ENCODE results near the gene RIMBP2.

Gene RIMBP2

GRCh38 chr12:130433834-130434233 lies 282.3 kb downstream of the RIMBP2 start:
- no peak for DNase-seq (ENCODE audit: low spot score)

GRCh38 chr12:130433411-130433810 lies 282.7 kb downstream of the RIMBP2 start:
- Histone ChIP-seq H3K27ac (no peak overlapping the region), H3K4me3 (no peak overlapping the region)
- DNase-seq (ENCODE audit: low spot score) = no peak
- TF ChIP-seq CTCF (IDR thresholded peaks at IDR 0.05) = no peak

More at GRCh38 chr12:130433834-130434233, 282.3 kb downstream of the RIMBP2 start:
- Histone ChIP-seq H3K27ac (no peak overlapping the region), H3K4me3 (no peak overlapping the region)
- TF ChIP-seq CTCF (IDR thresholded peaks at IDR 0.05) = no peak

- no peak for TF ChIP-seq CTCF (IDR thresholded peaks at IDR 0.05)
- DNase-seq (ENCODE audit: low spot score) = no peak
- Histone ChIP-seq H3K27ac (no peak overlapping the region), H3K4me3 (no peak overlapping the region)
These were observed 284.9 kb downstream of the RIMBP2 start for GRCh38 chr12:130431176-130431575.

GRCh38 chr12:130429656-130430505 lies 286.2 kb downstream of the RIMBP2 start:
- H3K4me3 ChIP-seq = no peak overlapping the region
- peak; percentile 49 for DNase-seq (ENCODE audit: low spot score)
- TF ChIP-seq CTCF (IDR thresholded peaks at IDR 0.05) = no peak
- no peak overlapping the region for H3K27ac ChIP-seq

- no peak overlapping the region for H3K27ac ChIP-seq
- TF ChIP-seq CTCF (IDR thresholded peaks at IDR 0.05) = no peak
- no peak for DNase-seq (ENCODE audit: low spot score)
These were observed 288.0 kb downstream of the RIMBP2 start for GRCh38 chr12:130428116-130428515.

GRCh38 chr12:130427381-130427887 lies 288.7 kb downstream of the RIMBP2 start:
- TF ChIP-seq CTCF (IDR thresholded peaks at IDR 0.05) = no peak
- DNase-seq (ENCODE audit: low spot score) = peak; percentile 62
- H3K4me3 ChIP-seq = no peak overlapping the region
- H3K27ac ChIP-seq = no peak overlapping the region

More at GRCh38 chr12:130428116-130428515, 288.0 kb downstream of the RIMBP2 start:
- H3K4me3 ChIP-seq = no peak overlapping the region
